Loucy (cell line): ENCODE results near the gene ERRFI1.

Experiments
- CTCF ChIP-seq: fragments of 200-600 bp; sonication (generic); conservative IDR thresholded peaks from 2 replicates; pipeline ENCODE4 v1.5.1; 2014; ENCODE audit warnings: mild to moderate bottlenecking, antibody characterized with exemption, low read length
- EZH2phosphoT487 ChIP-seq: fragments of 200-600 bp; IDR thresholded peaks from 2 replicates; pipeline ENCODE4 v1.6.1; 2018; ENCODE audit warnings: antibody characterized with exemption, mild to moderate bottlenecking, moderate library complexity, borderline replicate concordance

- TF ChIP-seq CTCF (no peak), EZH2phosphoT487 (no peak)
Observed at GRCh38 chr1:7964476-7964875, 61.6 kb downstream of the ERRFI1 start.
